ENCODE results near the gene POLR3H. TPM values are rescaled to one million over a fixed set of nuclear protein-coding genes. Genes with fewer than 3 reads are reported as not detected.

POLR3H gene
- total and polyA plus RNA-seq, 2 donors (not counting 3 experiments of a cell fraction or from before 2014, with no cell fraction given), result 31.2 to 39.4 TPM

- dilution Hi-C loops (cut with MboI; ENCODE audit: extremely low pct_ligation_motif_present, low sequenced_read_pairs) (no loop called here), intact Hi-C loops (cut with micrococcal nuclease) (no loop called here)
- FAIRE-seq (peak; percentile 87), DNase-seq (ENCODE audit: low read depth, low spot score) (peak; percentile 59)
- Histone ChIP-seq H3K27me3 (ENCODE audit: control insufficient read depth in 2 of 2, insufficient read depth in 2 of 2, low read length in 2 of 2) (no peaks in the 10 kb centered on the region), H3K9me1 (replicated peaks; ENCODE audit: control insufficient read depth, extremely low read depth, insufficient read depth, low read length) (no peaks in the 10 kb centered on the region), H3K4me2 (ENCODE audit: insufficient read depth, low read length) (no peak overlapping the region), H4K20me1 (replicated peaks; ENCODE audit: control insufficient read depth, extremely low read depth, insufficient read depth, low read length) (no peaks in the 10 kb centered on the region), H3K4me3 (replicated peaks in 1 of 3; ENCODE audit: insufficient read depth in 1 of 3, low read depth in 1 of 3, low read length in 3 of 3) (no peak overlapping the region), H3K27ac (ENCODE audit: insufficient read depth, low read depth, low read length) (no peak overlapping the region), H3K4me1 (ENCODE audit: control insufficient read depth, extremely low read depth, insufficient read depth, low read length) (no peaks in the 10 kb centered on the region), H2AFZ (ENCODE audit: low read depth, low read length) (no peak overlapping the region), H3K79me2 (ENCODE audit: control insufficient read depth, insufficient read depth, low read length) (no peaks in the 10 kb centered on the region), H3K9me3 (replicated peaks; ENCODE audit: control insufficient read depth, insufficient read depth, low read length) (no peaks in the 10 kb centered on the region), H3K36me3 (ENCODE audit: control insufficient read depth in 2 of 2, extremely low read depth in 1 of 2, insufficient read depth in 2 of 2, low read length in 2 of 2) (peaks cover 2 to 22% of the 10 kb centered on the region in 2 experiments), H3K9ac (replicated peaks; ENCODE audit: extremely low read depth, insufficient read depth, low read length) (no peak overlapping the region)
- ChIA-PET POLR2A (interaction anchor here (0.6 kb wide), 1 partner anchor 109 kb away, joined by 6 read pairs; no protein-coding TSS in a partner anchor), CTCF (interaction anchor here (0.6 to 1.9 kb wide), 7 partner anchors 11 to 131 kb away, joined by 3 to 17 read pairs (median 7); partner anchors contain the start of gene POLR3H)
- TF ChIP-seq CTCF (IDR thresholded peaks at IDR 0.05; ENCODE audit: extremely low read depth in 1 of 2, insufficient read depth in 1 of 2, low read depth in 1 of 2, low read length in 2 of 2) (peak; percentile 86 to 87), JUN (IDR thresholded peaks at IDR 0.05; ENCODE audit: borderline replicate concordance, insufficient read depth, insufficient read length, low read depth) (no peak)
- BruUV-seq (replicated peaks), result no TSS peak
Observed at GRCh38 chr22:41532908-41533825, 11.1 kb downstream of the POLR3H start.

All from endothelial cell of umbilical vein (primary cell).